ENCODE results near the gene CPEB1. TPM values are rescaled to one million over a fixed set of nuclear protein-coding genes. Genes with fewer than 3 reads are reported as not detected.

CPEB1 gene
- total RNA-seq, 4 donors from 2014 or later: 0.13 to 4.0 (median 1.4) TPM

GRCh38 chr15:82556315-82557035, 90.7 kb downstream of the CPEB1 start:
- H3K27me3 ChIP-seq: no peaks in the 10 kb centered on the region
- DNase-seq: no peak
- 79 to 81% methylated on average over 7 of the region's 7 CpGs for WGBS, 2 donors
- H3K4me1 ChIP-seq: peaks cover 0 to 9% (median 0%) of the 10 kb centered on the region in 3 donors
- H3K9me3 ChIP-seq: no peaks in the 10 kb centered on the region
- peaks cover 0 to 9% (median 0%) of the 10 kb centered on the region in 3 donors for H3K36me3 ChIP-seq
- no peak overlapping the region for H3K27ac ChIP-seq
- H3K4me3 ChIP-seq: no peak overlapping the region
- intact Hi-C loops (cut with DNase I): no loop called here
- TF ChIP-seq CTCF (IDR thresholded peaks at IDR 0.05) (no peak), POLR2A (IDR thresholded peaks at IDR 0.05) (no peak)

DNA sequence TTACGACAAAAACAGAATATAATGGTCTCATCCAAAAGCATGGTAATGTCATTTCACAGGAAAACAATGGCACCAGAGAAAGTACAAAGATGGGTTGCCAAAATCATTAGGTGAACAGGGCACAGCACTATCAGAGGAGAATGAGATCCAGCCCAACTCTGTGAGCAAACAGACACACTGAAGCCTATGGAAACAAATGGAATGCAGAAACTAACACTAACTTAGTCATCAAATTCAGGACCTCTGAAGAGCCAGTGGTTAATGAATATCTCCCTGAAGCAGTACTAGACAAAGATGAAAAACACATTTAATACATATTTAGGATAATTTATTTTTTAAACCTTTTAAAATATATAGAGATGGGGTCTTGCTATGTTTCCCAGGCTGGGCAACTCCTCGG, 92.3 kb downstream of the CPEB1 start:
- Histone ChIP-seq H3K9me3 (no peaks in the 10 kb centered on the region), H3K27ac (peak overlapping the region in 1 of 4 donors; percentile 31), H3K27me3 (no peaks in the 10 kb centered on the region), H3K4me3 (no peak overlapping the region), H3K4me1 (peaks cover 0 to 9% (median 0%) of the 10 kb centered on the region in 3 donors), H3K36me3 (peaks cover 0 to 16% (median 0%) of the 10 kb centered on the region in 3 donors)
- DNase-seq: no peak
- WGBS, 2 donors: 81% methylated on average over 2 of the region's 2 CpGs
- intact Hi-C loops (cut with DNase I): no loop called here
- no peak for TF ChIP-seq CTCF (IDR thresholded peaks at IDR 0.05)
- no peak for TF ChIP-seq POLR2A (IDR thresholded peaks at IDR 0.05)

- Histone ChIP-seq H3K27ac (peak overlapping the region in 2 of 4 donors; percentile 10 to 31), H3K4me1 (peaks cover 0 to 9% (median 0%) of the 10 kb centered on the region in 3 donors), H3K4me3 (no peak overlapping the region), H3K27me3 (no peaks in the 10 kb centered on the region), H3K36me3 (peaks cover 0 to 16% (median 0%) of the 10 kb centered on the region in 3 donors), H3K9me3 (no peaks in the 10 kb centered on the region)
- no peak for TF ChIP-seq CTCF (IDR thresholded peaks at IDR 0.05)
- no peak for TF ChIP-seq POLR2A (IDR thresholded peaks at IDR 0.05)
- intact Hi-C loops (cut with DNase I): no loop called here
- 50 to 63% methylated on average over 1 of the region's 1 CpG for WGBS, 2 donors
- no peak for DNase-seq
Observed at GRCh38 chr15:82554351-82554750, 92.8 kb downstream of the CPEB1 start.

GRCh38 chr15:82553846-82554245, 93.3 kb downstream of the CPEB1 start:
- 100% methylated on average over 1 of the region's 1 CpG; no CpG with 5 or more reads in 1 of the 2 donors for WGBS, 2 donors
- H3K27ac ChIP-seq: peak overlapping the region in 3 of 4 donors; percentile 10 to 31 (median 12)
- no peak for DNase-seq
- no peaks in the 10 kb centered on the region for H3K9me3 ChIP-seq
- intact Hi-C loops (cut with DNase I): no loop called here
- H3K36me3 ChIP-seq: peaks cover 0 to 16% (median 0%) of the 10 kb centered on the region in 3 donors
- H3K27me3 ChIP-seq: no peaks in the 10 kb centered on the region
- peaks cover 0 to 9% (median 0%) of the 10 kb centered on the region in 3 donors for H3K4me1 ChIP-seq
- TF ChIP-seq CTCF (IDR thresholded peaks at IDR 0.05) (no peak), POLR2A (IDR thresholded peaks at IDR 0.05) (no peak)
- H3K4me3 ChIP-seq: no peak overlapping the region

DNA sequence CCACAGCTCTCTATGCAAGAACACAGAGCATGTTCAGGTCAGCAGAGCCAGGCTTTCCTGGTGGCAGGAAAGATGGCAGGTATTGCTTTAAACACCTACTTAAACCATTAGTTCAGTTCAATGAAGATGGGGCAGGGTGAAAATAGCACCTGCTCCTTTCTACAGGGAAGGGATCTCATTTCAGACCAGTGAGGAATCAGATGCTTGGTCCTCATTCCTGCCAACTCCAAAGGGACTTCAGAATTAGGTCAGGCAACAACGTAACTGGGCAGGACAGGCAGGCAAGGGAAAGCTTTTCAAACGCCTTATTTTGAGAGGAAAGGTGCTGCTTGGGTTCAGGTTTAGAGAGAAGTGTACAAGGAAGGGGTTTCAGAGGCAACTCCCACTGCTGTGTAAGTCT, 94.3 kb downstream of the CPEB1 start:
- Histone ChIP-seq H3K27me3 (no peaks in the 10 kb centered on the region), H3K9me3 (no peaks in the 10 kb centered on the region), H3K27ac (no peak overlapping the region), H3K4me3 (no peak overlapping the region), H3K36me3 (peaks cover 0 to 16% (median 0%) of the 10 kb centered on the region in 3 donors), H3K4me1 (peaks cover 0 to 9% (median 0%) of the 10 kb centered on the region in 3 donors)
- no peak for DNase-seq
- TF ChIP-seq POLR2A (IDR thresholded peaks at IDR 0.05): no peak
- no peak for TF ChIP-seq CTCF (IDR thresholded peaks at IDR 0.05)
- intact Hi-C loops (cut with DNase I): no loop called here
- WGBS, 2 donors: 80% methylated on average over 2 of the region's 2 CpGs

Measured in esophagus squamous epithelium (tissue), 5 donors.